K562 (cell line): ENCODE data around the gene EMILIN1. TPM values are rescaled to one million over a fixed set of nuclear protein-coding genes. Genes with fewer than 3 reads are reported as not detected.

Source experiments
- ATAC-seq: fragments of 200-7000 bp; cut with Tn5 transposase; 3 replicates; pipeline ENCODE4 v1.9.1; 2020; ENCODE audit warnings: moderate library complexity
- BruUV-seq: library from RNA; stranded (reverse); fragments of 400-500 nt; replicated peaks from 2 replicates; lab custom pipeline; 2021; lab: Mats Ljungman, UMichigan
- CTCF ChIA-PET: fragments of 300-600 bp; formaldehyde crosslinking; extraction: SDS; loops from one replicate; lab custom pipeline; 2021; ENCODE audit warnings: low intra/inter-chr PET ratio; lab: Yijun Ruan, JAX
- POLR2A ChIA-PET: fragments of 300-600, 350-650 bp; sonication (Branson Sonifier 250); formaldehyde crosslinking; extraction: SDS; loops from one replicate; lab custom pipeline; 2021; ENCODE audit warnings: antibody characterized with exemption, inconsistent platforms; lab: Yijun Ruan, JAX
- DNase-seq, 4 experiments: peaks; one replicate each; pipeline versions ENCODE4 v3.0.0 to v3.0.0-alpha.2; 2011 to 2018; ENCODE audit warnings: low spot score in 3 of 4, mixed read lengths in 3 of 4; ENCODE audit errors: extremely low read depth in 1 of 4
- FAIRE-seq: peaks from 2 replicates; lab custom pipeline; 2011; peaks lifted over from hg19 to GRCh38; lab: Jason Lieb, UNC
- H2AFZ ChIP-seq: 2 replicates; pipeline ENCODE4 v1.6.0; 2011; ENCODE audit warnings: low read depth, low read length, control low read depth, inconsistent platforms
- H3K27ac ChIP-seq: fragments of 200-600 bp; 3 replicates; pipeline ENCODE4 v1.8.0; 2011; ENCODE audit warnings: low read depth, mild to moderate bottlenecking, control low read depth, inconsistent platforms, low read length, moderate library complexity, mixed read lengths; ENCODE audit errors: extremely low read depth
- H3K27me3 ChIP-seq, 2 experiments: fragments of 300-600 bp in 1 of 2; 2 replicates in 1 of 2; 3 replicates in 1 of 2; pipeline versions ENCODE4 v1.6.0 to v1.8.0; 2011; ENCODE audit warnings: inconsistent platforms in 2 of 2, low read length in 2 of 2, mild to moderate bottlenecking in 1 of 2, mixed read lengths in 1 of 2, moderate library complexity in 1 of 2; ENCODE audit not compliant: control insufficient read depth in 2 of 2, insufficient read depth in 2 of 2
- H3K36me3 ChIP-seq: fragments of 300-600 bp; 3 replicates; pipeline ENCODE4 v1.8.0; 2011; ENCODE audit warnings: mild to moderate bottlenecking, low read length, inconsistent platforms; ENCODE audit not compliant: control insufficient read depth, insufficient read depth
- H3K4me1 ChIP-seq, 2 experiments: fragments of 200-600 bp in 1 of 2; replicated peaks in 1 of 2; 2 replicates in 1 of 2; 3 replicates in 1 of 2; pipeline versions ENCODE4 v1.5.1 to v1.8.0; 2011; ENCODE audit warnings: inconsistent platforms in 2 of 2, low read length in 2 of 2, mild to moderate bottlenecking in 1 of 2, mixed read lengths in 1 of 2, moderate library complexity in 1 of 2; ENCODE audit not compliant: control insufficient read depth in 2 of 2, insufficient read depth in 2 of 2
- H3K4me2 ChIP-seq: 2 replicates; pipeline ENCODE4 v1.6.1; 2011; ENCODE audit warnings: low read length, control low read depth, inconsistent platforms, mixed read lengths; ENCODE audit not compliant: insufficient read depth
- H3K4me3 ChIP-seq: fragments of 200-600 bp; sonication (generic), shearing (Covaris generic); 2 replicates; pipeline ENCODE4 v1.5.1; 2016; ENCODE audit warnings: control low read depth, inconsistent platforms
- H3K79me2 ChIP-seq: fragments of 200-600 bp; 3 replicates; pipeline ENCODE4 v1.8.0; 2011; ENCODE audit warnings: low read length, inconsistent platforms; ENCODE audit not compliant: control insufficient read depth, insufficient read depth
- H3K9ac ChIP-seq, 2 experiments: 2 replicates each; pipeline versions ENCODE4 v1.6.0 to v1.6.1; 2011; ENCODE audit warnings: low read depth in 2 of 2, low read length in 2 of 2, control low read depth in 1 of 2, inconsistent platforms in 1 of 2, mild to moderate bottlenecking in 1 of 2, mixed read lengths in 1 of 2; ENCODE audit not compliant: insufficient read depth in 1 of 2
- H3K9me1 ChIP-seq: one replicate; pipeline ENCODE4 v1.6.0; 2011; ENCODE audit warnings: inconsistent platforms, mild to moderate bottlenecking, low read length, moderate library complexity; ENCODE audit not compliant: control insufficient read depth, insufficient read depth
- H3K9me3 ChIP-seq: replicated peaks from 2 replicates; pipeline ENCODE4 v1.5.1; 2011; ENCODE audit warnings: low read depth, low read length, inconsistent platforms; ENCODE audit not compliant: control insufficient read depth, insufficient read depth
- H4K20me1 ChIP-seq: replicated peaks from 2 replicates; pipeline ENCODE4 v1.6.1; 2011; ENCODE audit warnings: low read length, inconsistent platforms, mixed read lengths; ENCODE audit not compliant: control insufficient read depth, insufficient read depth
- BHLHE40 ChIP-seq: IDR thresholded peaks from 2 replicates; pipeline ENCODE4 v1.6.1; 2011; ENCODE audit warnings: low read length, improper control_type of control experiment
- CEBPG ChIP-seq, 3 experiments: fragments of 200-800 bp in 1 of 3; sonication (Bioruptor generic) in 1 of 3; sonication (generic) in 1 of 3; formaldehyde crosslinking in 1 of 3; IDR thresholded peaks in 2 of 3; conservative IDR thresholded peaks in 1 of 3; 2 replicates each; pipeline versions ENCODE4 v1.6.1 to v1.8.0; 2016 to 2022; ENCODE audit warnings: missing compliant biosample characterization in 2 of 3, missing genetic modification characterization in 2 of 3, mild to moderate bottlenecking in 1 of 3, missing genetic modification reagents in 1 of 3
- FOSL1 ChIP-seq: fragments of 200-800 bp; sonication (Bioruptor generic); conservative IDR thresholded peaks from 2 replicates; pipeline ENCODE4 v1.6.1; 2016; ENCODE audit warnings: missing genetic modification characterization, missing compliant biosample characterization
- FOXK1 ChIP-seq: sonication (generic); formaldehyde crosslinking; IDR thresholded peaks from 2 replicates; pipeline ENCODE4 v1.8.0; 2022; ENCODE audit warnings: missing genetic modification reagents, mild to moderate bottlenecking, borderline replicate concordance
- GATA2 ChIP-seq: sonication (generic); formaldehyde crosslinking; IDR thresholded peaks from 2 replicates; pipeline ENCODE4 v1.4.0; 2020; ENCODE audit warnings: mild to moderate bottlenecking, missing genetic modification reagents
- HSF4 ChIP-seq: fragments of 250-450 bp; sonication (Bioruptor Pico); IDR thresholded peaks from 2 replicates; pipeline ENCODE4 v2.1.2; 2022; ENCODE audit warnings: mild to moderate bottlenecking, moderate library complexity, borderline replicate concordance
- NR2C1 ChIP-seq, 2 experiments: fragments of 450-650 bp; IDR thresholded peaks; 2 replicates each; pipeline ENCODE4 v1.6.1; 2017; ENCODE audit warnings: mild to moderate bottlenecking in 2 of 2, antibody characterized with exemption in 1 of 2, inconsistent platforms in 1 of 2, missing compliant biosample characterization in 1 of 2, missing genetic modification characterization in 1 of 2
- PTRF ChIP-seq: fragments of 450-650 bp; IDR thresholded peaks from 2 replicates; pipeline ENCODE4 v1.6.1; 2016; ENCODE audit warnings: mild to moderate bottlenecking, missing genetic modification characterization, missing compliant biosample characterization
- RBM15 ChIP-seq: fragments of 200-400 bp; formaldehyde crosslinking; IDR thresholded peaks from 2 replicates; pipeline ENCODE4 v1.6.1; 2018; ENCODE audit warnings: mild to moderate bottlenecking, low read length, moderate library complexity; ENCODE audit not compliant: insufficient read depth
- SP1 ChIP-seq: sonication (generic); formaldehyde crosslinking; IDR thresholded peaks from 2 replicates; pipeline ENCODE4 v1.8.1; 2022; ENCODE audit warnings: mild to moderate bottlenecking, missing genetic modification reagents
- U2AF2 ChIP-seq: fragments of 200-400 bp; formaldehyde crosslinking; optimal IDR thresholded peaks from 2 replicates; pipeline ENCODE3; 2017; ENCODE audit warnings: low read depth, mild to moderate bottlenecking, low read length
- WGBS: fragments of 100-300 bp; shearing (Covaris generic); methylation state at CpG from one replicate; pipeline ENCODE4 v1.1.6; 2016; ENCODE audit warnings: low coverage, mixed read lengths; ENCODE audit not compliant: insufficient coverage; ENCODE audit errors: missing lambda C conversion rate; 5-methylcytosine and 5-hydroxymethylcytosine counted together
- in situ Hi-C: fragments of 300-500 bp; cut with MboI; formaldehyde crosslinking; loops from 4 replicates; pipeline ENCODE4 v1.15.0; 2018; ENCODE audit warnings: inconsistent platforms, mixed read lengths
- intact Hi-C: fragments of 100-400 bp; cut with micrococcal nuclease; formaldehyde crosslinking; loops from 2 replicates; pipeline ENCODE4 v1.14.2; 2022
- polyA plus RNA-seq, 8 experiments: library from polyadenylated mRNA; depleted of rRNA in 4 of 8; stranded (reverse) in 5 of 8; unstranded in 3 of 8; fragments of >200 nt; fragmentation: Nextera tagmentation in 2 of 8; fragmentation: Illumina TruSeq in 1 of 8; extraction: Ambion mirVana in 2 of 8; extraction: Trizol in 1 of 8; gene quantifications; 2 replicates each; pipeline versions ENCODE4 v1.2.1 to v1.2.3, GENCODE V29; 2011 to 2014; ENCODE audit warnings: inconsistent platforms in 1 of 8, missing spikeins in 1 of 8
- total RNA-seq, 7 experiments: library from RNA; depleted of rRNA in 6 of 7; stranded (reverse); fragments of >200 nt in 6 of 7; fragmentation: Illumina TruSeq in 2 of 7; extraction: Trizol in 2 of 7; gene quantifications; 2 replicates each; pipeline versions ENCODE4 v1.2.1 to v1.2.3, GENCODE V29; 2011 to 2021; ENCODE audit warnings: low replicate concordance in 1 of 7
- TF ChIP-seq, protein P1 (sequence below), 2 experiments: IDR thresholded peaks; 2 replicates each; pipeline ENCODE4 v1.6.1; 2011; ENCODE audit warnings: borderline replicate concordance in 1 of 2, control low read depth in 1 of 2, low read depth in 1 of 2, low read length in 1 of 2, mild to moderate bottlenecking in 1 of 2, mixed read lengths in 1 of 2, moderate library complexity in 1 of 2; ENCODE audit not compliant: insufficient read depth in 1 of 2, insufficient read length in 1 of 2, poor library complexity in 1 of 2, severe bottlenecking in 1 of 2; ENCODE audit errors: extremely low read depth in 1 of 2
- TF ChIP-seq, protein P2 (sequence below): fragments of 450-650 bp; IDR thresholded peaks from one replicate; pipeline ENCODE4 v1.6.1; 2018; ENCODE audit warnings: mild to moderate bottlenecking, moderate library complexity; ENCODE audit not compliant: partially characterized antibody
- TF ChIP-seq, protein P3 (sequence below): fragments of 450-650 bp; formaldehyde crosslinking; IDR thresholded peaks from 2 replicates; pipeline ENCODE4 v1.4.0; 2020; ENCODE audit warnings: mild to moderate bottlenecking, moderate library complexity

The EMILIN1 gene
- total and polyA plus RNA-seq, 9 of the 15 experiments (the other 6 are each of a cell fraction or from before 2014, with no cell fraction given): 0.04 to 2.7 (median 0.54) TPM; not detected in 2

DNA sequence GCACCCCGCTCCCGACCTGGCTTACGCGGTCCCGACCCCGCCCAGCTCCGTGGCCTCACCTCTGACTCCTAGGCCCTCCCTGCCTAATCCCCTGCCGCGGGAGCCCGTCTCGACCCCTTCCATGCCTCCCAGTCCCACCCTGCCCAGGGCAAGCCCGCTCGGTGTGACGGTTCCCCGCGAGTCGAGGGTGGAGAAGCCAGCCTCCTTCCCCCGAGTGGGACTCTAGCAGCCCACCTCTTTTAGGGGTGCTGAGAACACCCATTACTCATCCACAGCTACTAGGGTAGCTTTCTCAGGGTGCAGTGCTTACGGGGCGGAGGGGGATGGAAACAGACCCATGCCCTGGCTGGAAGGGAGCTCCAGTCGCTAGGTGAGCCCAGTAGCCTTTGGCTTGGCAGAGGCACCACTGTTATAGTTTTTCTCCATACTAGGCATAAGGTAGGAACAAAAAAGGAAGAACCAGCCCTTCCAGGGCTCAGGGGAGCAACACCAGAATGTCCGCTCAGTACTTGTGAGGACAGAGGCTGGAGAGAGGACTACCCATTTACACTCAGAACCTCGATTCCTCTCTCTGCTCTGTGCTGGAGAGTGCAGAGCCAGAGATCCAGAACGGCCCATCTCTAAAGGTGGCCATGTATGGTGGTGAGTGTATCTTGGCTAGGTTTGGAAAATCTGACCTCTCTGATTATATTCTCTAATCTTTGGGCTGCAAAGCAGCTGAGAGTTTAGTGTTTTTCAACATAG lies 26.3 kb upstream of the EMILIN1 start (continued):
- TF ChIP-seq, protein P1, sequence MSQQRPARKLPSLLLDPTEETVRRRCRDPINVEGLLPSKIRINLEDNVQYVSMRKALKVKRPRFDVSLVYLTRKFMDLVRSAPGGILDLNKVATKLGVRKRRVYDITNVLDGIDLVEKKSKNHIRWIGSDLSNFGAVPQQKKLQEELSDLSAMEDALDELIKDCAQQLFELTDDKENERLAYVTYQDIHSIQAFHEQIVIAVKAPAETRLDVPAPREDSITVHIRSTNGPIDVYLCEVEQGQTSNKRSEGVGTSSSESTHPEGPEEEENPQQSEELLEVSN (IDR thresholded peaks at IDR 0.05; ENCODE audit: borderline replicate concordance in 1 of 2, extremely low read depth in 1 of 2, insufficient read depth in 1 of 2, insufficient read length in 1 of 2, low read depth in 1 of 2, low read length in 1 of 2, poor library complexity in 1 of 2, severe bottlenecking in 1 of 2): no peak

DNA sequence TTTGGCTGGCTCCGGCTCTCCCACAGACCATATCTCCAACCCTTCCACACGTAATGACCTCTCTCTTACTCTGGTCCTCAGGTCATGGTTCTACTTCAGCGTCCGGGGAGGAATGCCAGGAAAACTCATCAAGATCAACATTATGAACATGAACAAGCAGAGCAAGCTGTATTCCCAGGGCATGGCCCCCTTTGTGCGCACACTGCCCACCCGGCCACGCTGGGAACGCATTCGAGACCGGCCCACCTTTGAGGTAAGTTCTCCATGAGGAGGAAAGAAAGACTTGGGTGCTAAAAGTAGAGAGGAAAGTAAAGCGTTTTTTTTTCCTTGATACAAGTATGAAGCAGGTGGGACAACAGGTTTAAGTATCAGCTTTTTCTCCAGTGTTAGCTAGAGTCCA lies 25.1 kb upstream of the EMILIN1 start:
- intact Hi-C loops: no loop called here
- ATAC-seq (no peak), FAIRE-seq (no peak), DNase-seq (no peak)
- no peaks in the 10 kb centered on the region for H3K9me1 ChIP-seq
- in situ Hi-C loops: no loop called here
- POLR2A ChIA-PET: interaction anchor here (0.8 to 10.5 kb wide), 3 partner anchors 7 to 25 kb away, joined by 3 to 112 read pairs (median 24); partner anchors contain the start of gene EMILIN1
- no peak overlapping the region for H3K4me3 ChIP-seq
- no peak for TF ChIP-seq PTRF (tag)
- TF ChIP-seq HSF4 (CRISPR knock-in tag): no peak
- no peak for TF ChIP-seq FOXK1 (CRISPR knock-in tag)
- TF ChIP-seq U2AF2: no peak
- TF ChIP-seq SP1: 0 out of 2 replicates have a peak, but pooled peaks have one; percentile 21
- no peak for TF ChIP-seq GATA2 (CRISPR knock-in tag)
- no peak for TF ChIP-seq BHLHE40
- TF ChIP-seq NR2C1 (IDR thresholded peaks at IDR 0.05): no peak
- no peak for TF ChIP-seq NR2C1 (tag; IDR thresholded peaks at IDR 0.05)
- TF ChIP-seq, protein P2, sequence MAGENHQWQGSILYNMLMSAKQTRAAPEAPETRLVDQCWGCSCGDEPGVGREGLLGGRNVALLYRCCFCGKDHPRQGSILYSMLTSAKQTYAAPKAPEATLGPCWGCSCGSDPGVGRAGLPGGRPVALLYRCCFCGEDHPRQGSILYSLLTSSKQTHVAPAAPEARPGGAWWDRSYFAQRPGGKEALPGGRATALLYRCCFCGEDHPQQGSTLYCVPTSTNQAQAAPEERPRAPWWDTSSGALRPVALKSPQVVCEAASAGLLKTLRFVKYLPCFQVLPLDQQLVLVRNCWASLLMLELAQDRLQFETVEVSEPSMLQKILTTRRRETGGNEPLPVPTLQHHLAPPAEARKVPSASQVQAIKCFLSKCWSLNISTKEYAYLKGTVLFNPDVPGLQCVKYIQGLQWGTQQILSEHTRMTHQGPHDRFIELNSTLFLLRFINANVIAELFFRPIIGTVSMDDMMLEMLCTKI: no peak
- TF ChIP-seq, protein P3, sequence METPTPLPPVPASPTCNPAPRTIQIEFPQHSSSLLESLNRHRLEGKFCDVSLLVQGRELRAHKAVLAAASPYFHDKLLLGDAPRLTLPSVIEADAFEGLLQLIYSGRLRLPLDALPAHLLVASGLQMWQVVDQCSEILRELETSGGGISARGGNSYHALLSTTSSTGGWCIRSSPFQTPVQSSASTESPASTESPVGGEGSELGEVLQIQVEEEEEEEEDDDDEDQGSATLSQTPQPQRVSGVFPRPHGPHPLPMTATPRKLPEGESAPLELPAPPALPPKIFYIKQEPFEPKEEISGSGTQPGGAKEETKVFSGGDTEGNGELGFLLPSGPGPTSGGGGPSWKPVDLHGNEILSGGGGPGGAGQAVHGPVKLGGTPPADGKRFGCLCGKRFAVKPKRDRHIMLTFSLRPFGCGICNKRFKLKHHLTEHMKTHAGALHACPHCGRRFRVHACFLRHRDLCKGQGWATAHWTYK: no peak
- no peak for TF ChIP-seq RBM15
- no peak for TF ChIP-seq FOSL1 (tag)
- TF ChIP-seq CEBPG (CRISPR knock-in tag; IDR thresholded peaks at IDR 0.05): 0 out of 2 replicates have a peak, but pooled peaks have one; percentile 9
- no peak for TF ChIP-seq CEBPG (tag; conservative IDR thresholded peaks at IDR 0.05 in 1 of 2, IDR thresholded peaks at IDR 0.05 in 1 of 2)
- TF ChIP-seq, all 486 proteins: peak for 2
- H3K9ac ChIP-seq: peak overlapping the region in 1 of 2 experiments; percentile 54; a peak in 2 of 4 replicates
- H2AFZ ChIP-seq: no peak overlapping the region
- no peaks in the 10 kb centered on the region for H3K9me3 ChIP-seq
- CTCF ChIA-PET: no interaction called here
- H3K4me1 ChIP-seq: peaks cover 28 to 36% of the 10 kb centered on the region in 2 experiments; a peak in 4 of 5 replicates
- peaks cover 54% of the 10 kb centered on the region for H3K36me3 ChIP-seq
- H3K4me2 ChIP-seq: no peak overlapping the region
- 0 out of 3 replicates have a peak, but pooled peaks cover 5% of the 10 kb centered on the region for H3K79me2 ChIP-seq
- no TSS peak for BruUV-seq
- H3K27ac ChIP-seq: no peak overlapping the region
- WGBS: 77% methylated on average over 11 of the region's 11 CpGs
- no peaks in the 10 kb centered on the region; the same call in 1 of the 2 replicates for H4K20me1 ChIP-seq
- no peaks in the 10 kb centered on the region for H3K27me3 ChIP-seq
